D721Med (cell line): Measurements from ENCODE around the gene C1QTNF1.
A peak's percentile ranks its signal among the peaks of the same experiment; 100 is the strongest.

Experiments
- DNase-seq: peaks from one replicate; pipeline ENCODE4 v3.0.0; 2011; ENCODE audit warnings: low spot score; ENCODE audit not compliant: insufficient read length
- FAIRE-seq: peaks from 2 replicates; lab custom pipeline; 2011; peaks lifted over from hg19 to GRCh38; lab: Jason Lieb, UNC
- TF ChIP-seq, protein P1 (sequence below): IDR thresholded peaks from 2 replicates; pipeline ENCODE4 v1.5.1; 2012; ENCODE audit warnings: mild to moderate bottlenecking, control low read depth; ENCODE audit not compliant: insufficient read depth; ENCODE audit errors: missing control alignments

C1QTNF1 gene

DNA sequence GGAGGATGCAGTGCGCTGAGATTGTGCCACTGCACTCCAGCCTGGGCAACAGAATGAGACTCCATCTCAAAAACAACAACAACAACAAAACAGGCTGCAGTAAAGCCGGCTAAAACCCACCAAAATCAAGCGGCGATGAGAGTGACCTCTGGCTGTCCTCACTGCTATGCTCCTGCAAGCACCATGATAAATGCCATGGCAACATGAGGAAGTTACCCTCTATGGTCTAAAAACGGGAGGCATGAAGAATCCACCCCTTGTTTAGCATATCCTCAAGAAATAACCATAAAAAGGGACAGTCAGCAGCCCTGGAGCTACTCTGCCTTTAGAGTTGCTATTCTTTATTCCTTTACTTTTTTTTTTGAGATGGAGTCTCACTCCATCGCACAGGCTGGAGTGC, 35.8 kb upstream of the C1QTNF1 start:
- TF ChIP-seq, protein P1, sequence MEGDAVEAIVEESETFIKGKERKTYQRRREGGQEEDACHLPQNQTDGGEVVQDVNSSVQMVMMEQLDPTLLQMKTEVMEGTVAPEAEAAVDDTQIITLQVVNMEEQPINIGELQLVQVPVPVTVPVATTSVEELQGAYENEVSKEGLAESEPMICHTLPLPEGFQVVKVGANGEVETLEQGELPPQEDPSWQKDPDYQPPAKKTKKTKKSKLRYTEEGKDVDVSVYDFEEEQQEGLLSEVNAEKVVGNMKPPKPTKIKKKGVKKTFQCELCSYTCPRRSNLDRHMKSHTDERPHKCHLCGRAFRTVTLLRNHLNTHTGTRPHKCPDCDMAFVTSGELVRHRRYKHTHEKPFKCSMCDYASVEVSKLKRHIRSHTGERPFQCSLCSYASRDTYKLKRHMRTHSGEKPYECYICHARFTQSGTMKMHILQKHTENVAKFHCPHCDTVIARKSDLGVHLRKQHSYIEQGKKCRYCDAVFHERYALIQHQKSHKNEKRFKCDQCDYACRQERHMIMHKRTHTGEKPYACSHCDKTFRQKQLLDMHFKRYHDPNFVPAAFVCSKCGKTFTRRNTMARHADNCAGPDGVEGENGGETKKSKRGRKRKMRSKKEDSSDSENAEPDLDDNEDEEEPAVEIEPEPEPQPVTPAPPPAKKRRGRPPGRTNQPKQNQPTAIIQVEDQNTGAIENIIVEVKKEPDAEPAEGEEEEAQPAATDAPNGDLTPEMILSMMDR: no peak
- DNase-seq: no peak
- FAIRE-seq: no peak

DNA sequence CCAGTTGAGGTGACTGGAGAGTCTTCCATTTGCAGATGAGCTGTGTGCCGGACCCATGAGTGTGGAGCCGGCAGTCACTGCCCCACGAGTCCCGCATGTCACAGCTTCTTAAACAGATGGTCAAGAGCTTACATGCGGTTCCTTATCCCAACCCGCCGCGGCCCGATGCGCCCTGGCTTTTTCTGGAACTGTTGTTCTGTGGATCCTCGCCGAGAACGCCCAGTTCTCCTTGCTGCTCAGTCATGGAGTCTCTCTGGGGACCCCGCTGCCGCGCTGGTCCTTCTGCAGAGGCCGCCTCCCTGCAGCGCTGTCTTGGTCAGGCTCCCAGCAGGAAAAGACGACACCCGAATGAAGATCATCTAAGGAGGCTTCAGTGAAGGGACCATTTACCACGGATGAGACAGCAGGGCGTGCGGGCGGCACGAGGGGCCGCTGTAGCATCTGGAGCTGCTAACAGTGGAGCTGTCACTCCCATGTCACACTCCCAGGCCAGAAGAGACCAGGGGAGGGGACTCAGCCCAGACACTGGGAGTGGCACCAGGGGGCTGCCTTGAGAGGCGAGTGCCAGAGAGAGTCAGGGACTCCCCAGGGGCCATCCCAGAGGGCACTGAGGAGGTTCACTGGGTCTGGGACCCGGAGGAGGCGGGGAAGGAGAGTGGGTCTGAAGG, 33.5 kb upstream of the C1QTNF1 start:
- FAIRE-seq (no peak), DNase-seq (no peak)
- TF ChIP-seq, protein P1: no peak

DNA sequence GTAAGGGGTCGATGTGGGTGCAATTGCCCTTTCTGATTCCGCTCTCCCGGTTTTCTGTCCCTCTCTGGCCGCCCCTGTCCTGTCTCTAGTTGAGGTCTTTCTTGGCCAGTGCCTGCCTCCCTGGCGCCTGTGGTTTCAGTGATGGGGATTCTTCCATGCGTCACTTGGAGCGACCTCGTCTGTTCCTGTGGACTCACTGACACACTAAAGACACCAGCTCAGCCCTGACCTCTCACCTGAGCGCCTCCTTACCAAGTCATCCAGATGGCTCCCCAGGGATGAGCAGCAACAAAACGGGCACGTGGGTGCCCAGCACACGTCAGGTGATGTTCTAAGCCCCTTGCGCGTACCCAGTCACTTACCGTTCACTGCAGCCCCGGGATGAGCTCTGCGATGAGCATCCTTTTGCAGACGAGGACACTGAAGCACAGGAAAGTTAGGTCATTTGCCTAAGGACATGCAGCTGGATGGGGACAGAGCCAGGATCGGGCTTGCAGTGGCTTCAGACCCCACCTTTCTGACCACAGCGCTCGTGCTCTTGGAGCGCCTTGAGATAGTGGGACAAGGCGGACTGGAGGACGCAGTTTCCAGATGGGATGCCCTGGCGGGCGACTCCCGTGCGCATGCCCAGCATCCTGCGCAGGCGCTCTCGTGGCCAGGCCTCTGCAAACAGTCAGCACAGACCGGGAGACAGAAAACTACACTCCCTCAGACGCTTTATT, 32.8 kb upstream of the C1QTNF1 start:
- TF ChIP-seq, protein P1: no peak
- DNase-seq (no peak), FAIRE-seq (no peak)

DNA sequence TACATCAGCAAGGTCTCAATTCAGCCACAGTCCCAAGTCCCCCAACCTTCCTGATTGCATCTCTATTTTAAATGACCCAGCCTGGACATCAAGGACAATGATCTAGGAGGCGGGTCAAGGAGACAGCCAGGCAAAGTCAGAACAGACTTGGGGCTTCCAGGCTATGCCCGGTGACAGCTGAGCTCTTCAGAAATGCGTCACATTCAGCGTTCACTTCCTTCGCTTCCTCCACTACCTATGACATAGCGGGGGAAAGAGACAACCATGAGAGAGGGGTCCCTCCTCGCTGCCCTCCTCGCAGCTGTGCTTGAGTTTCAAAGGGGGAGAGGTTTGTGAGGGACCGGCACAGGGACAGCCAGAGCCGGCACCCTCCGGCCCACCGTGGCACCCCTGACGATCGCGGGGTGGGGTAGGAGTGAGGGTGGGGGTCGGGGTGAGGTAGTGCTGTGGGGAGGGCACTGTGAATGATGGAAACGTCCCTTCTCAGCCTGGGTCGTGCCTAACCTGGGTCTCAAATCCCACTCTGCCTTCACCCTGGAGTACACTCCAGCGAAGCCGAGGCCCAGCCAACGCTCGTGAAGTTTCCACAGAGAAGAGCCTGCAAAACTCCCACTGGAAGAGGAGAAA, 31.9 kb upstream of the C1QTNF1 start:
- DNase-seq (no peak), FAIRE-seq (no peak)
- TF ChIP-seq, protein P1: no peak

DNA sequence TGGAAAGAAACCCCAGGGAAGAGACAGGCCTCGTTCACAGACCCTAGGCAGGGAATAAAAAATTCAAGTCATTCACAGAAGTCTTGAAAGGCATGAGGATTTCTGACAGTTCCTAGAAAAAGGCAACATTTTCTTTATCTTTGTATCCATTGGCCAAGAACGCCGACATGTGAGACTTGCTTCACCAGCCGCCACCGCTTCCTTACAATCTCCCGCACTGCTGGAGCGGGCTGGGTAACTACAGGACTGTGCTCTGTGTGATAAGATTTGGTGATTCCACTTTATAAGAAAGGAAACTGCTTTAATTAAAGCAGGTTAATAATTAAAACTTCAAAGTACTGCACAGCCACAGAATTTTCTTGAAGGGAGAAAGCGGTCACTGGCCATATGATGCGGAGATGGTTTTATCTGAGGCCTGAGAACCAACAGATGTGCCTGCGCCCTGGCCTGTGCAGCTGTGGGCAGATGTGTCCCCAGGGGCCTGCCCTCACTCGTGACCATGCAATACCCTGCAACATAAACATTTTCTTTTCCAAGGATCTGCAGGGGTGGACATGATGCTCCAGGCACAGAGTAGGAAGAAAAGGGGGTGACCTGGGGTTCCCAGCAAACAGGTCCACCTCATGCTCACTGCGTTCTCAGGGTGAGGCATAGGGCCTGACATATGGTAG, 31.3 kb upstream of the C1QTNF1 start:
- TF ChIP-seq, protein P1: no peak

DNA sequence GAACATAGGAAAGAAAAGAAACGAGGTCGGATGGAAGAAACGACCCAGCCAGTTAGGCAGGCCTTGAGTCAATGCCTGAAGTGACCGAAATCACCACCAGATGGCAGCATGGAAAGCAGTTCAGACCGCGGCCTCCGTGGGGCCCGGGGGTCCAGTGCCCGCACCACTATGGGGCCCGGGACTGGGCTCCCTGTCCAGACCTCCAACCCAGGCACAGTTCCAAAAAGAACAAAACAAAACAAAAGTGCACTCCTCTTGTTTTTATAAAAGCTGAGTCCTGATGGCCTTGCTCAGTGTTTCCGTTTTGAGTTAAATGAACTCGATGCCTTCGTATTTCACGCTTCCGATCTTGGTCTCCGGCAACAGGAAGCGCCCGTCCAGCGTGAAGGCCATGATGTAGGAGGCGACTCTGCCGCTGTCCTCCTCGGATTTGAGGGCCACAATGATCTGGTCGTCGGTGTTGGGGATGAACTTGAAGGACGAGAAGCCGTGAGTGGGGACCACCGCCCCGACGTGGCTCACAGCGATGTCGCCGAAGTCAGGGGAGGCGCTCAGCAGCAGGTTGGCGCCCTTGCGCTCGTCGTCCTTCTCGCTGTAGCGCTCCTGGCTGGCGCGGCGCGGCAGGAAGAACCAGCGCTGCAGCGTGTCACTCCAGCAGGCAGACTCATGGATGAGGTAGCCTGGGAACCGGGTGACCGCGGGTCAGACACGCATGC, 30.6 kb upstream of the C1QTNF1 start:
- FAIRE-seq (no peak), DNase-seq (no peak)

More for the DNA sequence above, 31.3 kb upstream of the C1QTNF1 start:
- FAIRE-seq (no peak), DNase-seq (no peak)

More for the DNA sequence above, 30.6 kb upstream of the C1QTNF1 start:
- TF ChIP-seq, protein P1: peak; percentile 77
